ENCODE data around the gene EFCAB14.
"Not testable (repeated sequence)": the region's sequence is repeated elsewhere in the genome, so short reads cannot be mapped to it uniquely, and the experiment has no call there.

Gene EFCAB14, protein sequence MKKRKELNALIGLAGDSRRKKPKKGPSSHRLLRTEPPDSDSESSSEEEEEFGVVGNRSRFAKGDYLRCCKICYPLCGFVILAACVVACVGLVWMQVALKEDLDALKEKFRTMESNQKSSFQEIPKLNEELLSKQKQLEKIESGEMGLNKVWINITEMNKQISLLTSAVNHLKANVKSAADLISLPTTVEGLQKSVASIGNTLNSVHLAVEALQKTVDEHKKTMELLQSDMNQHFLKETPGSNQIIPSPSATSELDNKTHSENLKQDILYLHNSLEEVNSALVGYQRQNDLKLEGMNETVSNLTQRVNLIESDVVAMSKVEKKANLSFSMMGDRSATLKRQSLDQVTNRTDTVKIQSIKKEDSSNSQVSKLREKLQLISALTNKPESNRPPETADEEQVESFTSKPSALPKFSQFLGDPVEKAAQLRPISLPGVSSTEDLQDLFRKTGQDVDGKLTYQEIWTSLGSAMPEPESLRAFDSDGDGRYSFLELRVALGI

GRCh38 chr1:46718727-46719622 lies at the start of gene EFCAB14:
TSS of gene EFCAB14 (minus strand) at chr1:46719114. CDS start at chr1:46718087, 1,027 bp downstream.
- Mint-ChIP-seq H3K4me3 (peak within 1 kb of the TSS; percentile 97), H3K27ac (peak within 1 kb of the TSS; percentile 92), H3K9me3 (no peaks in the 10 kb centered on the region), H3K4me1 (peaks cover 48% of the 10 kb centered on the region), H3K36me3 (peaks cover 7% of the 10 kb centered on the region), H3K27me3 (no peaks in the 10 kb centered on the region)

DNA sequence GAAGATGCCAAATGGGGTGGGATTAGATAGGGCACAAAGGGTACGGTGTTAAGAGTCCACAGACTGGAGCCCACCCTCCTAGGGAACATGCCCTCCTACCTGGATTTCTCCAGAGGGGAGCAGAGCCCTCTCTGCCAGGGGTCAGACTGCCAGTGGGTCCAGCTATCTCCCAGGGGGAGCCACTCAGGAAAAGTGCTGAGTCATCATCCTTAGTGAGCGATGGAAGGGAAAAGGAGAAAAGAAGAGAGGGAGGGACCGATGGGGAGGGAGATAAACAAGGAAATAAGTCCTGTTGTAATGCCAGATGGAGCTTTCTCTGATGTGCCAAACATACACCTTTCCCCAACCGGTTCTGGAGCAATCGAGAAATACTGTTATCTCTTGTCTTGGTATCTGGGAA lies 49.5 kb upstream of the EFCAB14 start:
- no peak overlapping the region for H3K4me3 Mint-ChIP-seq
- peaks cover 20% of the 10 kb centered on the region for H3K27me3 Mint-ChIP-seq
- H3K4me1 Mint-ChIP-seq, result no peaks in the 10 kb centered on the region
- no peak overlapping the region for H3K27ac Mint-ChIP-seq
- peaks cover 8% of the 10 kb centered on the region for H3K36me3 Mint-ChIP-seq
- peaks cover 16% of the 10 kb centered on the region for H3K9me3 Mint-ChIP-seq

GRCh38 chr1:46767649-46768282 lies 48.9 kb upstream of the EFCAB14 start:
- Mint-ChIP-seq H3K27me3 (peaks cover 21% of the 10 kb centered on the region), H3K27ac (no peak overlapping the region), H3K36me3 (peaks cover 8% of the 10 kb centered on the region), H3K4me3 (no peak overlapping the region), H3K4me1 (no peaks in the 10 kb centered on the region), H3K9me3 (peaks cover 16% of the 10 kb centered on the region)

DNA sequence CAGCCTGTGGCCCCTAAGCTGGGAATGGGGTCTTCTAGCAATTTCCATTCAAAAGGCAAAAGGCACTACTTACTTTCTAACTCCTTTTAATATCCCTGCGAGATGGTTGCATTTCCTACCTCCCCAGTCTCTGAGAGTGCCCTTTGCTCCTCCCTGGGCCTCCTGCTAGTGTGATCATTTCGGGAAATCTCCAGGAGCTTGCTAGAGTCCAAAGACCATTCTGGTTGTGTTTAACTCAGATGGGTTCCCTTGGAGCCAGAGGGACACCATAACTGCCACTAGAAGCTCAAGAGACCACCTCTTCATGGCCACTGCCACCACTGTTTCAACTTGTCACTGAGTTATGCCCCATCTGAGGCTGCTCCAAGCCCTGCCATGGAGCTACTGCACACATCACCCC lies 45.5 kb upstream of the EFCAB14 start:
- Mint-ChIP-seq H3K36me3 (peaks cover 4% of the 10 kb centered on the region), H3K9me3 (peaks cover 4% of the 10 kb centered on the region), H3K27ac (no peak overlapping the region), H3K27me3 (peaks cover 29% of the 10 kb centered on the region), H3K4me1 (no peaks in the 10 kb centered on the region), H3K4me3 (no peak overlapping the region)

DNA sequence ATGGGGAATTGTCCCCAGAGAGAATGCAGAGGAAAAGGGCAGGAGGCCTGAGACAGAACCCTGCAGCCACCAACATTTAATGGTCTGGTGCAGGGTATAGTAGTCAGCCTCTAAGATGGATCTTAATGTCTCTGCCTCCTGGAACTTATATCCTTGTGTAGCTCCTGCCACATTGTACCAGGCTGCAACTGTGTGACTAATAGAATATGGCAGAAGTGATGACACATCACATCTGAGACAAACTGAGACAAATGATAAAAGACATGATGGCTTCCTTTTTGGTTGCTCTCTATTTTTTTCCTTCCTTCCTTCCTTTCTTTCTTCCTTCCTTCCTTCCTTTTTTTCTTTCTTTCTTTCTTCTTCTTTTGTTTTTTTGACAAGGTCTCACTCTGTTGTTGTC lies 42.8 kb upstream of the EFCAB14 start:
- no peaks in the 10 kb centered on the region for H3K9me3 Mint-ChIP-seq
- H3K4me3 Mint-ChIP-seq, result no peak overlapping the region
- H3K27ac Mint-ChIP-seq, result no peak overlapping the region
- no peaks in the 10 kb centered on the region for H3K4me1 Mint-ChIP-seq
- no peaks in the 10 kb centered on the region for H3K36me3 Mint-ChIP-seq
- H3K27me3 Mint-ChIP-seq, result peaks cover 16% of the 10 kb centered on the region

- Mint-ChIP-seq H3K4me3 (no peak overlapping the region), H3K27ac (no peak overlapping the region), H3K36me3 (no peaks in the 10 kb centered on the region), H3K9me3 (no peaks in the 10 kb centered on the region), H3K4me1 (no peaks in the 10 kb centered on the region), H3K27me3 (peaks cover 13% of the 10 kb centered on the region)
Observed at GRCh38 chr1:46760558-46761166, 41.7 kb upstream of the EFCAB14 start.

- peaks cover 14% of the 10 kb centered on the region for H3K27me3 Mint-ChIP-seq
- H3K4me1 Mint-ChIP-seq, result no peaks in the 10 kb centered on the region
- no peak overlapping the region for H3K4me3 Mint-ChIP-seq
Observed at GRCh38 chr1:46757956-46758528, 39.1 kb upstream of the EFCAB14 start.

GRCh38 chr1:46757247-46757955 lies 38.5 kb upstream of the EFCAB14 start:
- H3K4me1 Mint-ChIP-seq, result no peaks in the 10 kb centered on the region
- no peak overlapping the region for H3K27ac Mint-ChIP-seq
- H3K9me3 Mint-ChIP-seq, result no peaks in the 10 kb centered on the region
- no peaks in the 10 kb centered on the region for H3K36me3 Mint-ChIP-seq
- no peak overlapping the region for H3K4me3 Mint-ChIP-seq
- H3K27me3 Mint-ChIP-seq, result peaks cover 15% of the 10 kb centered on the region

More at GRCh38 chr1:46757956-46758528, 39.1 kb upstream of the EFCAB14 start:
- H3K9me3 Mint-ChIP-seq, result no peaks in the 10 kb centered on the region
- no peak overlapping the region for H3K27ac Mint-ChIP-seq
- no peaks in the 10 kb centered on the region for H3K36me3 Mint-ChIP-seq

DNA sequence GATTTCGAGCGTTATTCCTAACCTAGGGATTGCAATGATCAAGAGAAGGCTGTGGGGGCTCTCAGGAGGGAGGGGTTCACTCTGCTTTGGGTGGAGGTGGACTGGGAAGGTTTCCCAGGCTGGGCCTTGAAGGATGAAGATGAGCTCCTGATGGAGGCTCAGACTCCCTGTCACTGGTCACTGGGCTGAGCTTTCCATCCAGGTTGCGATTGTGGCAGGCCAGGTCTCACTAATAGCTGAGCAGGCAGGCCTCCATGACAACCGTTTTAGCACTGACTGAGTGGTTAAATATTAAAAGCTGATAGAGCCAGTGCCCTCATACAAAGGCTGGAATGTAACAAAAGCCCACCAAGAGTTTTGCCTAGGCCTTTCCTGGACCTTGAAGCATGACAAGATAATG lies 36.2 kb upstream of the EFCAB14 start:
- Mint-ChIP-seq H3K9me3 (no peaks in the 10 kb centered on the region), H3K36me3 (no peaks in the 10 kb centered on the region), H3K27ac (no peak overlapping the region), H3K4me1 (no peaks in the 10 kb centered on the region), H3K27me3 (peaks cover 14% of the 10 kb centered on the region), H3K4me3 (no peak overlapping the region)

DNA sequence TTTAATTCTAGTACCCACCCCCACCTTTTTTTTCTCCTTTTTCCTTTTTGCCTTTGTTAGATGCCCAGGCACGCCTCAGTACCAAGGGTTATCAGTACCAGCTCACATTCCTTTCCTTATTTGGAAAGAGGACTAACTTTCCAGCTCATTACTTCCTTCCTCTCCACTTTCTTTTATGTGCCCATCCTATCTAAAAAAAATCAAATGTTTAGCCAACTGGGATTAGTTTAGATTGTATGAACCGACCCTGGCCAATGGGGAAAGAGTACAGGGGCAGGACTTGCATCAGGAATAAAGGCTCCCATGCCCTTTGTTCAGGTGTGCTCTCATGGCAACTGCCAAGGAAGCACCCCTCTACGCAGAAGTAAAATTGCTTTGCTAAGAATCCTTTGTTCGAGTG lies 35.8 kb upstream of the EFCAB14 start:
- not testable (repeated sequence) for H3K36me3 Mint-ChIP-seq, H3K27ac Mint-ChIP-seq, H3K9me3 Mint-ChIP-seq, H3K4me3 Mint-ChIP-seq, H3K4me1 Mint-ChIP-seq
- peaks cover 16% of the 10 kb centered on the region for H3K27me3 Mint-ChIP-seq

- Mint-ChIP-seq H3K27ac (no peak overlapping the region), H3K9me3 (no peaks in the 10 kb centered on the region), H3K4me3 (no peak overlapping the region), H3K36me3 (no peaks in the 10 kb centered on the region), H3K4me1 (no peaks in the 10 kb centered on the region), H3K27me3 (peaks cover 20% of the 10 kb centered on the region)
Observed at GRCh38 chr1:46753985-46754384, 35.1 kb upstream of the EFCAB14 start.

GRCh38 chr1:46749921-46750404 lies 31.0 kb upstream of the EFCAB14 start:
- no peaks in the 10 kb centered on the region for H3K36me3 Mint-ChIP-seq
- no peak overlapping the region for H3K4me3 Mint-ChIP-seq
- H3K27ac Mint-ChIP-seq, result no peak overlapping the region
- H3K4me1 Mint-ChIP-seq, result no peaks in the 10 kb centered on the region
- peaks cover 30% of the 10 kb centered on the region for H3K27me3 Mint-ChIP-seq
- no peaks in the 10 kb centered on the region for H3K9me3 Mint-ChIP-seq

DNA sequence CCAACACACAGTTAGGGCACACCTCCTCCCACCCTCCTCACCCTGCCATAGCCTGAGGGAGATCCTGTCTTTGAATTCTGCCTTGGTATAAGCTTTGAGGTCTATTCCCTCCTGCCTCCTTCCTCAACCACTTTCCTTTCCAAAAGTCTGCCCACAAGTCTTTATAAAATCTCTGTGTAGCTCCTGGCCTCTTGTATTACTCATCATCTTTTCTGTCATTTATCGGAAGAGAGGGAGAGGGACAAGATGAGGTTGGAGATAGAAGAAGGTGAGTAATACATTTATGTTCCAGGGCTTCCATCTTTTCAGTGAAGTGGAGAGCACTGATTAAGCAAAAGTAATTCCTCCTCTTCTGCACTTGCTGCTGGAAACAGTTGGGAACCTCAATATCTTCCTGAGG lies 30.5 kb upstream of the EFCAB14 start:
- no peak overlapping the region for H3K4me3 Mint-ChIP-seq
- H3K9me3 Mint-ChIP-seq, result no peaks in the 10 kb centered on the region
- H3K27me3 Mint-ChIP-seq, result peaks cover 34% of the 10 kb centered on the region
- H3K27ac Mint-ChIP-seq, result no peak overlapping the region
- no peaks in the 10 kb centered on the region for H3K36me3 Mint-ChIP-seq
- no peaks in the 10 kb centered on the region for H3K4me1 Mint-ChIP-seq

- Mint-ChIP-seq H3K4me1 (no peaks in the 10 kb centered on the region), H3K36me3 (no peaks in the 10 kb centered on the region), H3K27me3 (peaks cover 36% of the 10 kb centered on the region), H3K9me3 (no peaks in the 10 kb centered on the region), H3K27ac (no peak overlapping the region), H3K4me3 (no peak overlapping the region)
Observed at GRCh38 chr1:46747683-46748288, 28.9 kb upstream of the EFCAB14 start.
